Heart left ventricle (tissue), 16 donors: Measurements from ENCODE around the gene COL6A1. TPM values are rescaled to one million over a fixed set of nuclear protein-coding genes. Genes with fewer than 3 reads are reported as not detected.

Experiments used
- ATAC-seq, 4 donors: fragments of 200-7000 bp; cut with Tn5 transposase; one replicate each; pipeline ENCODE4 v1.9.1; 2020 to 2022; ENCODE audit warnings: moderate library complexity in 4 of 4, mild to moderate bottlenecking in 3 of 4, moderate number of reproducible peaks in 1 of 4
- DNase-seq, 5 donors: peaks; one replicate each; pipeline ENCODE4 v3.0.0-alpha.2; 2020
- H3K27ac ChIP-seq, 12 donors: fragments of 200-600 bp; sonication (generic) in 4 of 12; one replicate each; pipeline versions ENCODE4 v1.5.0 to v1.8.0; 2016 to 2022; ENCODE audit warnings: mild to moderate bottlenecking in 2 of 12
- H3K27me3 ChIP-seq, 9 donors: fragments of 200-600 bp; sonication (generic) in 2 of 9; one replicate each; pipeline versions ENCODE4 v1.5.1 to v1.8.0; 2016 to 2022; ENCODE audit warnings: mild to moderate bottlenecking in 3 of 9
- H3K36me3 ChIP-seq, 9 donors: fragments of 200-600 bp; sonication (generic) in 2 of 9; one replicate each; pipeline versions ENCODE4 v1.5.0 to v1.8.0; 2018 to 2022; ENCODE audit warnings: mild to moderate bottlenecking in 2 of 9
- H3K4me1 ChIP-seq, 12 donors: fragments of 200-600 bp; sonication (generic) in 4 of 12; one replicate each; pipeline versions ENCODE4 v1.5.0 to v1.8.0; 2016 to 2022; ENCODE audit warnings: mild to moderate bottlenecking in 3 of 12
- H3K4me3 ChIP-seq, 12 donors: fragments of 200-600 bp; sonication (generic) in 4 of 12; one replicate each; pipeline versions ENCODE4 v1.5.0 to v1.8.0; 2017 to 2022; ENCODE audit warnings: mild to moderate bottlenecking in 9 of 12, moderate library complexity in 4 of 12
- H3K9me3 ChIP-seq, 12 donors: fragments of 200-600 bp; sonication (generic) in 4 of 12; one replicate each; pipeline versions ENCODE4 v1.5.0 to v1.8.0; 2016 to 2022; ENCODE audit warnings: mild to moderate bottlenecking in 1 of 12
- CTCF ChIP-seq, 12 donors: fragments of 200-600 bp; sonication (generic) in 4 of 12; IDR thresholded peaks; one replicate each; pipeline versions ENCODE4 v1.5.0 to v1.8.0; 2018 to 2022; ENCODE audit warnings: antibody characterized with exemption in 12 of 12, mild to moderate bottlenecking in 5 of 12
- POLR2A ChIP-seq, 2 donors: fragments of 450-650 bp; IDR thresholded peaks; one replicate each; pipeline ENCODE4 v1.6.1; 2017; ENCODE audit warnings: antibody characterized with exemption in 2 of 2, mild to moderate bottlenecking in 2 of 2, moderate library complexity in 2 of 2
- WGBS, 4 donors: extraction: QIAGEN DNeasy Blood & Tissue Kit in 2 of 4; methylation state at CpG; one replicate each; pipeline versions ENCODE4 v1.1.5 to v1.1.7; 2013 to 2018; 5-methylcytosine and 5-hydroxymethylcytosine counted together
- intact Hi-C, 10 donors: fragments of 100-400 bp; cut with DNase I; formaldehyde crosslinking; loops; one replicate each; pipeline versions ENCODE4 v1.11.1 to v1.14.2; 2022
- polyA plus RNA-seq, 2 donors: library from polyadenylated mRNA; stranded (reverse); fragments of 200-250 nt; gene quantifications; one replicate each; pipeline ENCODE4 v1.2.3, GENCODE V29; 2013
- total RNA-seq, 9 donors: library from RNA; depleted of rRNA in 2 of 9; stranded (reverse); fragments of >200 nt in 2 of 9; fragmentation: NEBNext Ultra II Directional in 3 of 9; extraction: Animal tissue kit (Norgen Biotek cat#: 25700) in 3 of 9; gene quantifications; one replicate each; pipeline versions ENCODE4 v1.1.0 to v1.2.4, GENCODE V29; 2016 to 2023
- donor health status: ischemic (EF 13 %, LVEDD 7.1; RV severe dilation, severe dysfunction).
- donor health status: healthy with polysubstance abuse.
- donor health status: DM: no; HTN: yes; CAD: no.
- donor health status: DM: no; HTN: no; CAD: no.
- donor health status: ischemic (EF 25% LVEDD 6.9; RV normal size, moderate dysfunction).
- donor health status: ischemic (EF 25% LVEDD 5.7; RV mildly dilated, moderate dysfunction).
- donor health status: healthy.
- donor health status: DM: yes; HTN: yes; CAD: no.
- donor health status: ischemic (EF 35%, LVEDD 5.7; RV mildly dilated, moderate dysfunction).
- donor health status: nonischemic (EF 11% LVEDD 7.7; RV severe dilation, severe dysfunction).
- donor health status: DM: yes; HTN: yes; CAD: no.
- donor health status: PGD.
- donor health status: ischemic (EF 29% LVEDD 5.4; RV normal size, mild dysfunction).
- donor health status: nonischemic (EF 23%, LVEDD 6.1; RV moderate dilation, normal function).

Gene COL6A1
- total and polyA plus RNA-seq, 11 donors, result 92.4 to 385 (median 149) TPM

- no peak overlapping the region for H3K4me3 ChIP-seq
- 89 to 96% (median 93%) methylated on average over 9 to 16 of the region's 16 CpGs for WGBS, 4 donors
- TF ChIP-seq CTCF (IDR thresholded peaks at IDR 0.05) (no peak), POLR2A (IDR thresholded peaks at IDR 0.05) (no peak)
- intact Hi-C loops, result no loop called here
- no peaks in the 10 kb centered on the region for H3K9me3 ChIP-seq
- H3K36me3 ChIP-seq, result no peaks in the 10 kb centered on the region
- H3K4me1 ChIP-seq, result peaks cover 0 to 22% (median 9%) of the 10 kb centered on the region in 12 donors
- H3K27me3 ChIP-seq, result no peaks in the 10 kb centered on the region
- DNase-seq (peak in 1 of 5 donors; percentile 24), ATAC-seq (no peak)
- H3K27ac ChIP-seq, result no peak overlapping the region
Observed at GRCh38 chr21:45947296-45947695, 34.3 kb upstream of the COL6A1 start.

- no peak overlapping the region for H3K27ac ChIP-seq
- no peaks in the 10 kb centered on the region for H3K9me3 ChIP-seq
- H3K4me3 ChIP-seq, result no peak overlapping the region
- DNase-seq (peak in 1 of 5 donors; percentile 18), ATAC-seq (no peak)
- no peak for TF ChIP-seq CTCF (IDR thresholded peaks at IDR 0.05)
- TF ChIP-seq POLR2A (IDR thresholded peaks at IDR 0.05), result no peak
- intact Hi-C loops, result no loop called here
- no peaks in the 10 kb centered on the region for H3K36me3 ChIP-seq
- peaks cover 0 to 22% (median 9%) of the 10 kb centered on the region in 12 donors for H3K4me1 ChIP-seq
- 93 to 95% (median 94%) methylated on average over 16 of the region's 16 CpGs for WGBS, 4 donors
- H3K27me3 ChIP-seq, result no peaks in the 10 kb centered on the region
Observed at GRCh38 chr21:45947716-45948255, 33.8 kb upstream of the COL6A1 start.

- Histone ChIP-seq H3K4me3 (no peak overlapping the region), H3K27me3 (no peaks in the 10 kb centered on the region), H3K36me3 (no peaks in the 10 kb centered on the region), H3K4me1 (peaks cover 0 to 31% (median 15%) of the 10 kb centered on the region in 12 donors), H3K9me3 (no peaks in the 10 kb centered on the region), H3K27ac (peak overlapping the region in 3 of 12 donors; percentile 31 to 74 (median 71))
- TF ChIP-seq CTCF (IDR thresholded peaks at IDR 0.05), result no peak
- TF ChIP-seq POLR2A (IDR thresholded peaks at IDR 0.05), result no peak
- peak in 1 of 5 donors; percentile 45 for DNase-seq
- WGBS, 4 donors, result 44 to 60% (median 49%) methylated on average over 29 of the region's 29 CpGs
- no peak for ATAC-seq
- intact Hi-C loops, result no loop called here
Observed at GRCh38 chr21:45948576-45949141, 32.9 kb upstream of the COL6A1 start.

- WGBS, 4 donors, result 80 to 85% (median 83%) methylated on average over 15 to 35 of the region's 35 CpGs
- ATAC-seq, result peak in 1 of 4 donors; percentile 7
Observed at GRCh38 chr21:45949928-45950739, 31.4 kb upstream of the COL6A1 start.

More at GRCh38 chr21:45949928-45950739, 31.4 kb upstream of the COL6A1 start:
- no peaks in the 10 kb centered on the region for H3K27me3 ChIP-seq
- no peaks in the 10 kb centered on the region for H3K9me3 ChIP-seq
- intact Hi-C loops, result no loop called here
- H3K27ac ChIP-seq, result peak overlapping the region in 7 of 12 donors; percentile 18 to 74 (median 45)
- TF ChIP-seq CTCF (IDR thresholded peaks at IDR 0.05) (no peak), POLR2A (IDR thresholded peaks at IDR 0.05) (no peak)
- DNase-seq, result peak in 1 of 5 donors; percentile 43
- no peaks in the 10 kb centered on the region for H3K36me3 ChIP-seq
- peak overlapping the region in 1 of 12 donors; percentile 13 for H3K4me3 ChIP-seq
- peaks cover 0 to 42% (median 20%) of the 10 kb centered on the region in 12 donors for H3K4me1 ChIP-seq
